ENCODE data around the gene AXDND1.
"Not testable (repeated sequence)": the region's sequence is repeated elsewhere in the genome, so short reads cannot be mapped to it uniquely, and the experiment has no call there.

AXDND1 gene

GRCh38 chr1:179478370-179478769 is 112.6 kb downstream of the AXDND1 start:
- TF ChIP-seq CTCF (IDR thresholded peaks at IDR 0.05; ENCODE audit: borderline replicate concordance, insufficient read depth, low read depth, low read length), result no peak
- H3K4me3 ChIP-seq (ENCODE audit: low read depth, low read length), result no peak overlapping the region

GRCh38 chr1:179490611-179491010 is 124.8 kb downstream of the AXDND1 start:
- H3K4me3 ChIP-seq (ENCODE audit: low read depth, low read length), result no peak overlapping the region
- TF ChIP-seq CTCF (IDR thresholded peaks at IDR 0.05; ENCODE audit: borderline replicate concordance, insufficient read depth, low read depth, low read length), result no peak

- TF ChIP-seq CTCF (IDR thresholded peaks at IDR 0.05; ENCODE audit: borderline replicate concordance, insufficient read depth, low read depth, low read length), result no peak
- no peak overlapping the region for H3K4me3 ChIP-seq (ENCODE audit: low read depth, low read length)
These were observed 127.6 kb downstream of the AXDND1 start for GRCh38 chr1:179493323-179493722.

GRCh38 chr1:179506199-179506598 is 140.4 kb downstream of the AXDND1 start:
- TF ChIP-seq CTCF (IDR thresholded peaks at IDR 0.05; ENCODE audit: borderline replicate concordance, insufficient read depth, low read depth, low read length), result no peak
- H3K4me3 ChIP-seq (ENCODE audit: low read depth, low read length), result no peak overlapping the region

GRCh38 chr1:179509384-179509783 is 143.6 kb downstream of the AXDND1 start:
- H3K4me3 ChIP-seq (ENCODE audit: low read depth, low read length), result no peak overlapping the region
- TF ChIP-seq CTCF (IDR thresholded peaks at IDR 0.05; ENCODE audit: borderline replicate concordance, insufficient read depth, low read depth, low read length), result no peak

GRCh38 chr1:179510038-179510437 is 144.3 kb downstream of the AXDND1 start:
- TF ChIP-seq CTCF (IDR thresholded peaks at IDR 0.05; ENCODE audit: borderline replicate concordance, insufficient read depth, low read depth, low read length), result no peak
- no peak overlapping the region for H3K4me3 ChIP-seq (ENCODE audit: low read depth, low read length)

GRCh38 chr1:179516976-179517705 is 151.4 kb downstream of the AXDND1 start:
- TF ChIP-seq CTCF (IDR thresholded peaks at IDR 0.05; ENCODE audit: borderline replicate concordance, insufficient read depth, low read depth, low read length), result no peak
- no peak overlapping the region for H3K4me3 ChIP-seq (ENCODE audit: low read depth, low read length)

GRCh38 chr1:179518544-179518943 is 152.8 kb downstream of the AXDND1 start:
- not testable (repeated sequence) for H3K4me3 ChIP-seq (ENCODE audit: low read depth, low read length)
